ENCODE results near the gene IGIP.

IGIP gene

DNA sequence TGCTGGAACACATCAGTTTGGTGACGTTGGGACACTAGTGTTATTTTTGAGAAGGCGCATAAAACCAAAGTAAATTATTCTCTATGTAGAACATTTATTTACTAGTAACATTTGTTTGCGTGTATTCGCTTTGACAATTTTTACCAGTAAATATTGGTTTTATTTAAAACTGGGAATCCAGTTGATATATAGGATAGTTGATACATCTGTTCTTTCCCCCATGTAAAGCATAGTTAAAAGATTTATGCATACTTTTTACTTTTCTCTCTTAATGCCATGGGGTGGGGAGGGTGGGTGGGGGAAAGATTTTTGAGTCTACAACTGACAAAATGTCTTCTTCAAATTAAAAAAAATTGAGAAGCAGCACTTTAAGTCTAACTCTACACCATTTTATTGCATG is at the start of gene IGIP:
Gene IGIP, plus strand, starts transcription at position 301 of the 400 bp plus-strand sequence. CDS start 2,540 bp downstream, outside the sequence.
- no peak for ATAC-seq
- Mint-ChIP-seq H3K4me1 (peaks cover 34% of the 10 kb centered on the region), H3K27me3 (no peaks in the 10 kb centered on the region), H3K27ac (no peak within 1 kb of the TSS), H3K4me3 (no peak within 1 kb of the TSS), H3K36me3 (no peaks in the 10 kb centered on the region), H3K9me3 (no peaks in the 10 kb centered on the region)

DNA sequence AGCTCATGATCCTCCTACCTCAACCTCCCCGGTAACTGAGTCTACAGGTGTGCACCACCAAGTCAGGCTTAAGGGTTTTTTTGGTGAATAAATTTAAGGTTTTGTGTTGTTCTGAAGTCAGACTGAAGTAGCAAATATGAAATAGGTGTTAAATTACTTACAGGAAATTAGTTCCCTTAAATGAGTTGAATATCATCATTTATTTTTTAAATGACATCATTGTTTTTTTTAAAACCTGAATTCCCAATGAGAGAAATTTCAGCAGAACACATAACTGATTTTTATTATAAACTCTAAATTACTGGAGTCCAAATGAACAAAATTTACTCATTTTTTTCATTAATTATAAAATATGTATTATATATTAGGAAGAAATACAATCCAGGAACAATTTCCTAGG is 49.6 kb upstream of the IGIP start:
- H3K9me3 Mint-ChIP-seq: no peaks in the 10 kb centered on the region
- H3K36me3 Mint-ChIP-seq: no peaks in the 10 kb centered on the region
- H3K4me3 Mint-ChIP-seq: no peak overlapping the region
- H3K27ac Mint-ChIP-seq: no peak overlapping the region
- H3K4me1 Mint-ChIP-seq: no peaks in the 10 kb centered on the region
- no peak for ATAC-seq
- H3K27me3 Mint-ChIP-seq: peaks cover 22% of the 10 kb centered on the region

DNA sequence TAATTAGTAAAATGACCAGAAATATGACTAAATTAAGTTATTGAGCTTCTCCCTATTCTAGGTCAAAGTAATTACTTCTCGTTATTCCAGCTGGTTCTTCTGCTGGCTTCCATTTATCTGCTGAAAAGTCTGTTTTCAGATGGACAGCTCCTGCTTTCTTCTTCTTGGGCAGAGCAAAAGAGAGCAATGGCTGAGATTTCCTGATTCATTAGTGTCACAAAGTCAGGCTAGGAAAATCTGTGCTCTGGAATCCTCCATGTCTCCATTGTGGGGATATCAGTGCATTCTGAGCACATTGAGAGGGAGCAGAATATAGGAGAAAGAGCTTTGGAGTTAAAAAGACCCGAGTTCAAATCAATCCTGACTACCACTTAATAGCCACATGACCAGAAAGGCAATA is 48.9 kb upstream of the IGIP start:
- Mint-ChIP-seq H3K9me3 (no peaks in the 10 kb centered on the region), H3K27ac (no peak overlapping the region), H3K27me3 (peaks cover 22% of the 10 kb centered on the region), H3K4me3 (no peak overlapping the region), H3K4me1 (no peaks in the 10 kb centered on the region), H3K36me3 (no peaks in the 10 kb centered on the region)
- ATAC-seq: no peak

DNA sequence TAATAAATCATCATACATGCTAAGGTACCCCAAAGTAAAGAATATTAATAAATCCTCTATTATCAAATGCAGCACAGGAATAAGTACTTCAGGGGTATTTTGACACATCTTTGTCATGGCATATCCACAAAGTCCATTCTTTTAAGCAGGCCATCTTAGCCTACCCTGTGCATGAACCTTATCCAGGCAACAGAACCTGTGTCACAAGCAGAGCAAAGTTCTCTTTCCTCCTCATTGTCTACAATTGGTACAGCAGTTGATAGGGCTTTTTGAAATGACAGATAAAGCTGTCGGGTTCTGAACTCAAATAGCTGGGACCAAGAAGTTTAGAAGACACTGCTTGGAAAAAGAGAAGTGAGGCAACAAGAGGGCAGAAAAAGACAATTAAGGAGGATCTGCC is 42.6 kb upstream of the IGIP start:
- Mint-ChIP-seq H3K4me3 (no peak overlapping the region), H3K36me3 (no peaks in the 10 kb centered on the region), H3K9me3 (no peaks in the 10 kb centered on the region), H3K27me3 (peaks cover 9% of the 10 kb centered on the region), H3K4me1 (no peaks in the 10 kb centered on the region), H3K27ac (no peak overlapping the region)
- ATAC-seq: no peak

DNA sequence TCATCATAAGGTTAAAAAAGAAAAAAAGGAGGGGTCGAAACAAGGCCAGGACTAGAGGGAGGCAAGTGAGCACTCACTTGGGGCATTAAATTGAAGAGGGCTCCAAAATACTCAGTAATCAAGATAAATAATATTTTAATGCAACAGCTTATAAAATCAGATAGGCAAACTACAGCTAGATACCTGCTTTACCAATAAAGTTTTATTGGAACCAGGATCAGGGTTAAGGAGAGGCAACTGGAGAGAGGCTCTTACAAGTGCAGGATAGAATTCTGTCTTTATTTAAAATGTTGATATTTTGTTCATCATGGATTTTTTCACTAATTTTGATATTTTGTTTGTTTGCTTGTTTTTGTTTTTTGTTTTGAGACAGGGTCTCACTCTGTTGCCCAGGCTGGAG is 42.1 kb upstream of the IGIP start:
- ATAC-seq: no peak
- Mint-ChIP-seq H3K9me3 (no peaks in the 10 kb centered on the region), H3K27me3 (peaks cover 9% of the 10 kb centered on the region), H3K4me1 (no peaks in the 10 kb centered on the region), H3K27ac (no peak overlapping the region), H3K36me3 (no peaks in the 10 kb centered on the region), H3K4me3 (no peak overlapping the region)

DNA sequence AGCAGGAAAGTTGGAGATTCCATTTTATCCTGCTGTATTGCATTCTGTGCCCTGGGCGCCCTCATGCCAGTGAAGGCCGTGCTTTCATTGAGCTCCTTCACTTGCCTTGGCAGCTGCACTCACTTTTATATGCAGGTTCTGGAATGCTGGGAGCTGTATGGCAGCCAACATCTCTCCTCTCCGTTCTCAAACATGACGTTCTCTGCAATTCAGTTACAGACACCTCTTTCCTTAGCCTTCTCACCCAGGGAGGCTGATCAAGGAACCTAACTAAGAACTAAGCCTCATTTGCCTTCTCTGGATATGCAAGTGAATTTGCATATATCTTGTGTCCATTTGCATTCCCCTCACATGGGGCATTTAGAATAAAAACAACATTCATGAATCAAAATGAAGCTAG is 41.2 kb upstream of the IGIP start:
- Mint-ChIP-seq H3K4me3 (no peak overlapping the region), H3K9me3 (peaks cover 5% of the 10 kb centered on the region), H3K27me3 (peaks cover 9% of the 10 kb centered on the region), H3K36me3 (peaks cover 6% of the 10 kb centered on the region), H3K27ac (no peak overlapping the region), H3K4me1 (no peaks in the 10 kb centered on the region)
- no peak for ATAC-seq

DNA sequence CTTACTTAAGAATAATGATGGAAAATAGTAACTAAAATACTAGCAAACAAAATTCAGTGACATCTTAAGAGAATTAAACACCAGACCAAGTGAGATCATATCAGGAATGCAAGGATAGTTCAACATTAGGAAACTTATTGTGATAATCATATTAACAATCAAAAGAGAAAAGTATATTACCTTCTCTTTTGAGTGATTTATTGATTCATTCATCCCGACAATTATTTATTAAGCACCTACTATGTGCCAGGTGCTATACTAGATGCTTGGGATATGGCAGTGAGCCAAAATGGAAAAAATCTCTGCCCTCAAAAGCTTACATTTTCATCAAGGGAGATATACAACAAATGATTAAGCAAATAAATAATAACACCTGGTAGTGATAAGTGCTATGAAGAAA is 35.5 kb upstream of the IGIP start:
- H3K36me3 Mint-ChIP-seq: peaks cover 14% of the 10 kb centered on the region
- H3K27ac Mint-ChIP-seq: no peak overlapping the region
- H3K4me3 Mint-ChIP-seq: no peak overlapping the region
- H3K4me1 Mint-ChIP-seq: no peaks in the 10 kb centered on the region
- H3K27me3 Mint-ChIP-seq: peaks cover 22% of the 10 kb centered on the region
- peaks cover 17% of the 10 kb centered on the region for H3K9me3 Mint-ChIP-seq
- no peak for ATAC-seq

DNA sequence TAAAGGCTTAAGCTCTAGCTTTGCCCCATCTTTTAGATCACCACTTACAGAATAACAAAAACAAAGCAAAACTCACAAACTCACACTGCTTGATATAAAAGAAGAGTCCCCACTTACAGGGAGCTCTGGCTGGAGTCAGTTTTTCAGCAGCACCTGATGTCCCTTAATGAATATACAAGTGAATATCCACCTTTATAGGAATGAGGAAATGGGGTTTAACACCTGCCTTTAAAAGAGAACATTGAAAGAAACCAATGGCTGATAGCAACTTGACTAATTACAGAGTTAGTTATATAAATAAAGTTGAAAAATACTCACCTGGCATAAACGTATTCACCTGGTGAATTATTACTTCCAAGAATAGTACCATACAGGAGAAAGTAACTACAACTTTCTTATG is 32.6 kb upstream of the IGIP start:
- H3K27ac Mint-ChIP-seq: no peak overlapping the region
- peaks cover 22% of the 10 kb centered on the region for H3K27me3 Mint-ChIP-seq
- H3K4me3 Mint-ChIP-seq: no peak overlapping the region
- no peak for ATAC-seq
- peaks cover 17% of the 10 kb centered on the region for H3K9me3 Mint-ChIP-seq
- no peaks in the 10 kb centered on the region for H3K4me1 Mint-ChIP-seq
- H3K36me3 Mint-ChIP-seq: peaks cover 14% of the 10 kb centered on the region

DNA sequence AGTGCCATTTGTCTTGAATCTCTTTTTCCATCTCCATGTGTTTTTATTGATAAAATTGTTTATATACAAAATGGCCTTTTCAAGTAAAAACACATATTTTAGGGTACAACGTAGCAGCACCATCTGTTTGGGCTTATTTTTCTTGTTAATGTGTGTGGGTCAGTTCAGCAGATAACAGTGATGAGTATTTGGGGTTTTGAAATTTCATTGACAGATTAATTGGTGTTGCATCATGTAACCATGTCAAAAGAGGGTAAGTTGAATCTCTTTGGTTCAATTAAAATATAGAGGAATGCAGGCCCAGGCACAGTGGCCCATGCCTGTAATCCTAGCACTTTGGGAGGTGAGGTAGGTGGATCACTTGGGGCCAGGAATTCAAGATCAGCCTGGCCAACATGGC is 31.9 kb upstream of the IGIP start:
- no peak for ATAC-seq
- peaks cover 14% of the 10 kb centered on the region for H3K36me3 Mint-ChIP-seq
- no peaks in the 10 kb centered on the region for H3K4me1 Mint-ChIP-seq
- no peak overlapping the region for H3K27ac Mint-ChIP-seq
- H3K9me3 Mint-ChIP-seq: peaks cover 17% of the 10 kb centered on the region
- peaks cover 22% of the 10 kb centered on the region for H3K27me3 Mint-ChIP-seq
- H3K4me3 Mint-ChIP-seq: no peak overlapping the region

DNA sequence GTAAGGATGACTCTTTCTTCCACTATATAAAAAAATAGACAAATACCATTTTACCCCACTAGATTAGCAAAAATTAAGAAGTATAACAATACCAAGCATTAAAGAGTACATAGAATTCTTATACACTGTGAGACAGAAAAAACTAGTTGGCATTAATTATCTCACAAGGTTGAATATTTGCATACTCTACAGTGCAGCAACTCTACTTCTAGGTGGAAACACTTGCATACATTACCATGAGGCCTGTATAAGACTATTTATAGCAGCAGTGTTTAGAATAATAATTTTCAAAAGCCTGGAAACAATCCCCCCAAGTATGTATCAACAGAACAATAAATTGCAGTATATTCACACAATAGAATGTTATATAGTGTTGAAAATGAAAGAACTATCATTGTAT is 30.8 kb upstream of the IGIP start:
- no peak overlapping the region for H3K4me3 Mint-ChIP-seq
- no peak for ATAC-seq
- H3K9me3 Mint-ChIP-seq: peaks cover 11% of the 10 kb centered on the region
- H3K27me3 Mint-ChIP-seq: peaks cover 22% of the 10 kb centered on the region
- H3K4me1 Mint-ChIP-seq: no peaks in the 10 kb centered on the region
- H3K27ac Mint-ChIP-seq: no peak overlapping the region
- peaks cover 8% of the 10 kb centered on the region for H3K36me3 Mint-ChIP-seq

DNA sequence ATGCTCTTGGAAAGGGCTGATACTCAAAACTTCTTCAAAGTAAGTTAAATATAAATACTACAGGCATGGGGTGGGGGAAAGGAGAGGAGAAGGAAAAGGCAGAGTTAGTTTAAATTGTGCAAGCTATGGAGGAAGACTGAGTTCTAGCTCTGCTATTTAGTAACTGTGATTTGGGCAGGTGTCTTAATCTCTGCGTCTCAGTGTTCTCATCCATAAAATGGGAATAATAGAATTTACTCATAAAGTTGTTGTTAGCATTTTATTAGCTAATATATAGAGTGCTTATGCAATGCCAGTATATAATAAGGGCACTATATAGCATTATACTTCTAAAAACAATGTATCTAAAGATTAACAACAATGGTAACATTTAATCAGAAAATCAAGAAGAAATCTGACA is 24.6 kb upstream of the IGIP start:
- H3K4me3 Mint-ChIP-seq: no peak overlapping the region
- H3K4me1 Mint-ChIP-seq: no peaks in the 10 kb centered on the region
- no peak overlapping the region for H3K27ac Mint-ChIP-seq
- no peak for ATAC-seq
- no peaks in the 10 kb centered on the region for H3K36me3 Mint-ChIP-seq
- H3K27me3 Mint-ChIP-seq: no peaks in the 10 kb centered on the region
- no peaks in the 10 kb centered on the region for H3K9me3 Mint-ChIP-seq

DNA sequence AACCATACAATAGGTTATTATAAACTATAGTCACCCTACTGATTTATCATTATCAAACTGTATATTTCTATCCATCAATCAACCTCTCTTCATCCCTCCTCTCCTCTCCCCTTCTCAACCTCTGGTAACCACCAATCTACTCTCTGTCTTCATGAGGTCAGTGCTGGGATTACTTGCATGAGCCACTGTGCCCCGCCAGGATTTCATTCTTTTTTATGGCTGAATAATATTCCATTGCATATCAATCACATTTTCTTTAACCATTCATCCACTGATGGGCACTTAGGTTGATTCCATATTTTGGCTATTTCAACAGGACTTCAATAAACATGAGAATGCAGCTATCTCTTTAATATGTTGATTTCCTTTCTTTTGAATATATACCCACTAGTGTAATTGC is 22.6 kb upstream of the IGIP start:
- Mint-ChIP-seq H3K27me3 (no peaks in the 10 kb centered on the region), H3K27ac (no peak overlapping the region), H3K36me3 (no peaks in the 10 kb centered on the region), H3K9me3 (no peaks in the 10 kb centered on the region), H3K4me3 (no peak overlapping the region), H3K4me1 (peaks cover 8% of the 10 kb centered on the region)
- no peak for ATAC-seq

DNA sequence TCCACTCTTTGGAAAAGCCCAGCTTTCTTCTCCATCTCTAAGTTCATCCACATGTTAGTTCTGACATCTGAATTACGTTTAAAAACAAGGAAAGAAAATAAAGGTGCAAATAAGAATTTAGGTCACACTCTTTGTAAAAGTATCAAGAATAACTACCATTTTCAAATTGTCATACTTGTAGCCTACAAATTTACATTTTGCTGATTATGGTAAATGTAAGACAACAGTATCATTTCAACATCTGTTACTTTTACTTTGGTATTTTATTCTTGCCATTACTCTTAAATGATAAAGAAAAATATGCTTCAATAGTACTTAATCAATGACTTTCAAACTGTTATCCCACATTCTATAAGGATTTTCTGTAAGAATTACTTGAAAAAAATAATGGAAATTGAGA is 21.6 kb upstream of the IGIP start:
- Mint-ChIP-seq H3K4me3 (no peak overlapping the region), H3K27me3 (no peaks in the 10 kb centered on the region), H3K4me1 (peaks cover 17% of the 10 kb centered on the region), H3K27ac (no peak overlapping the region), H3K9me3 (no peaks in the 10 kb centered on the region), H3K36me3 (no peaks in the 10 kb centered on the region)
- no peak for ATAC-seq

DNA sequence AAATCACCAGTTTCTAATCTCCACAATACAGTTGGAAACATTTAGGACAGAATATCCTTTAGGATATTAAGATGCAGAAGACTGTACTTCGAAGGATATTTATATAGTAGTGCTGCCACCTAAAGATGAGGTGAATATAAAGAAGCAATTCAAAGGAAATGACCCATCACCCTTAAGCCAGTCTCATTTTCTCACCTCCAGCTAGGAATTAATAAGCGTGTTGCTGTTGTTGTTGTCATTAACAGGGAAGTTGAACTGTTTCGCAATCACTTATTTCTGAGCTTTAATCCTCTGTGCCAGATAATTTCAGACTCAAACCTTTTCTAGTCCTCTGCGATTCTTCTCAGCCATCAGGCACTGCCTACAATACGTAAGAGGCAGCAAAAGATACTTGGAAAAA is 19.6 kb upstream of the IGIP start:
- Mint-ChIP-seq H3K27ac (peak overlapping the region; percentile 99), H3K4me3 (no peak overlapping the region)

DNA sequence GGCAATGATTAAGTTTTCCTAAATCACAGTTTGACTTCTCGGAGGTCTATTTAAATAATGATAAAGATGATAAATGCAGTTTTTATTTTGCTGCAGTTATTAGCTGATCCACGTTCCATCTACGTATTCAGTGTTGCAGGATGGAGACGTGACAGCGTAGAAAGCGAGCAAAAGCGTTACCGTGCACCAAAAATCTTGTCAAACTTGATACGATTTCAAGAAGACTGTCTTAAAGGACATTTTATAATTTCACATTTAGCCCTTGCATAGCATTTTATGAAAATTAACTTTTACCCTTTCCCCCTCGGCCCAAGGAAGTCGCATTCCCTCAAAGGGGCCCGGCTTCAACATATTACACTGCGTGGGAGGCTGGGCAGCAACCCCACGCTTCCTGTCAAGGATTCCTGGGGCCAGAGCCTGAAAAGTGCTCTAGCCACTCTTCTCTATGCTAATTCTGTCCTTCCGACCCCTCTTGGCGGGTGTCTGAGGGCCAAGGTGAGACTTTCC is 18.9 kb upstream of the IGIP start:
- H3K27me3 Mint-ChIP-seq: no peaks in the 10 kb centered on the region
- no peaks in the 10 kb centered on the region for H3K9me3 Mint-ChIP-seq
- H3K4me1 Mint-ChIP-seq: peaks cover 34% of the 10 kb centered on the region
- ATAC-seq: no peak
- H3K27ac Mint-ChIP-seq: peak overlapping the region; percentile 99
- H3K36me3 Mint-ChIP-seq: no peaks in the 10 kb centered on the region
- H3K4me3 Mint-ChIP-seq: peak overlapping the region; percentile 92

More for the DNA sequence above, 19.6 kb upstream of the IGIP start:
- Mint-ChIP-seq H3K9me3 (no peaks in the 10 kb centered on the region), H3K27me3 (no peaks in the 10 kb centered on the region), H3K4me1 (peaks cover 27% of the 10 kb centered on the region), H3K36me3 (no peaks in the 10 kb centered on the region)
- ATAC-seq: no peak

DNA sequence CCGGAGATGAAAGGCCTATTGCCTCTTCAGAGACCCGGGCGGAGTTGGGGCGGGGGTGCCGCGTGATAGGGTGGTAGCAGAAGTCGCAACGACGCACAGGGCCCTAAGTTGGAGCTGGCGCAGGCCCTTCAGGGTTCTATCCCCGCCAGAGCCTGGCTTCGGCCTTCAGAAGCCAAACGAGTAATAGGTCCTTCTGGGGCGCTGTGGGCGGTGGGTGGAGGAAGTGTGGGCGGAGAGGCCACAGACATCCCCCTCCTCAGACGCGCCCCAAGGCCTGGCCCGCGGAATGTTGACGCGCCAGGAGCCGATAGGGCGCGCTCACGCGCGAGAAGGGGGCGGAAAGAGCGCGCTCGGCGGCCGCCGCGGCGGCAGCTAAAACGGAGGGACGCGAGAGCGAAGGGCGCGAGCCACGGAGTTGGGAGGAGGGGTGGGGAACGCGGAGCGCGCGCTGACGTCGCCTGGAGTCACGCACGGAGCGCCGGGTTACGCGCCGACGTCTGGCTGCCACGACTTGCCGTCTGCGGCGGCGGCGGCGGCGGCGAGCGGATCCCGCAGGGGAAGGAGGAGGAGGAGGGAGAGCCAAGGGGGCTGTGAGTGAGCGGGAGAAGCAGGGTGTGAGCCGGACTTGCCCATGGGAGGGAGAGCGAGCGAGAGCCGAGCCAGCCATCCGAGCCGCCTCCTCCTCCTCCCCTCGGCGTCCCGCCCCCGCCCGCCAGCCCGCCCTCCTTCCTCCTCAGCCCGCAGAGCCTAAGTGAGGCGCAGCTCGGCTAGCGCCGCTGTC is 18.2 kb upstream of the IGIP start:
- no peaks in the 10 kb centered on the region for H3K27me3 Mint-ChIP-seq
- peak overlapping the region; percentile 92 for H3K4me3 Mint-ChIP-seq
- ATAC-seq: peak; percentile 97
- H3K9me3 Mint-ChIP-seq: no peaks in the 10 kb centered on the region
- peak overlapping the region; percentile 99 for H3K27ac Mint-ChIP-seq
- H3K4me1 Mint-ChIP-seq: peaks cover 40% of the 10 kb centered on the region
- no peaks in the 10 kb centered on the region for H3K36me3 Mint-ChIP-seq

All from stimulated activated memory B cell treated with anti-CD40 and anti-IgM and Interleukin-4, amounts not matched to agents 10 μg/mL and 1 μg/mL and 100 μg/mL, for 72 hours (primary cell).